Heart left ventricle (tissue), 16 donors: ENCODE data around the gene AEBP1. TPM values are rescaled to one million over a fixed set of nuclear protein-coding genes. Genes with fewer than 3 reads are reported as not detected.

Experiments
- ATAC-seq, 4 donors: fragments of 200-7000 bp; cut with Tn5 transposase; one replicate each; pipeline ENCODE4 v1.9.1; 2020 to 2022; ENCODE audit warnings: moderate library complexity in 4 of 4, mild to moderate bottlenecking in 3 of 4, moderate number of reproducible peaks in 1 of 4
- DNase-seq, 5 donors: peaks; one replicate each; pipeline ENCODE4 v3.0.0-alpha.2; 2020
- H3K27ac ChIP-seq, 12 donors: fragments of 200-600 bp; sonication (generic) in 4 of 12; one replicate each; pipeline versions ENCODE4 v1.5.0 to v1.8.0; 2016 to 2022; ENCODE audit warnings: mild to moderate bottlenecking in 2 of 12
- H3K27me3 ChIP-seq, 9 donors: fragments of 200-600 bp; sonication (generic) in 2 of 9; one replicate each; pipeline versions ENCODE4 v1.5.1 to v1.8.0; 2016 to 2022; ENCODE audit warnings: mild to moderate bottlenecking in 3 of 9
- H3K36me3 ChIP-seq, 9 donors: fragments of 200-600 bp; sonication (generic) in 2 of 9; one replicate each; pipeline versions ENCODE4 v1.5.0 to v1.8.0; 2018 to 2022; ENCODE audit warnings: mild to moderate bottlenecking in 2 of 9
- H3K4me1 ChIP-seq, 12 donors: fragments of 200-600 bp; sonication (generic) in 4 of 12; one replicate each; pipeline versions ENCODE4 v1.5.0 to v1.8.0; 2016 to 2022; ENCODE audit warnings: mild to moderate bottlenecking in 3 of 12
- H3K4me3 ChIP-seq, 12 donors: fragments of 200-600 bp; sonication (generic) in 4 of 12; one replicate each; pipeline versions ENCODE4 v1.5.0 to v1.8.0; 2017 to 2022; ENCODE audit warnings: mild to moderate bottlenecking in 9 of 12, moderate library complexity in 4 of 12
- H3K9me3 ChIP-seq, 12 donors: fragments of 200-600 bp; sonication (generic) in 4 of 12; one replicate each; pipeline versions ENCODE4 v1.5.0 to v1.8.0; 2016 to 2022; ENCODE audit warnings: mild to moderate bottlenecking in 1 of 12
- CTCF ChIP-seq, 12 donors: fragments of 200-600 bp; sonication (generic) in 4 of 12; IDR thresholded peaks; one replicate each; pipeline versions ENCODE4 v1.5.0 to v1.8.0; 2018 to 2022; ENCODE audit warnings: antibody characterized with exemption in 12 of 12, mild to moderate bottlenecking in 5 of 12
- POLR2A ChIP-seq, 2 donors: fragments of 450-650 bp; IDR thresholded peaks; one replicate each; pipeline ENCODE4 v1.6.1; 2017; ENCODE audit warnings: antibody characterized with exemption in 2 of 2, mild to moderate bottlenecking in 2 of 2, moderate library complexity in 2 of 2
- WGBS, 4 donors: extraction: QIAGEN DNeasy Blood & Tissue Kit in 2 of 4; methylation state at CpG; one replicate each; pipeline versions ENCODE4 v1.1.5 to v1.1.7; 2013 to 2018; 5-methylcytosine and 5-hydroxymethylcytosine counted together
- intact Hi-C, 10 donors: fragments of 100-400 bp; cut with DNase I; formaldehyde crosslinking; loops; one replicate each; pipeline versions ENCODE4 v1.11.1 to v1.14.2; 2022
- polyA plus RNA-seq, 2 donors: library from polyadenylated mRNA; stranded (reverse); fragments of 200-250 nt; gene quantifications; one replicate each; pipeline ENCODE4 v1.2.3, GENCODE V29; 2013
- total RNA-seq, 9 donors: library from RNA; depleted of rRNA in 2 of 9; stranded (reverse); fragments of >200 nt in 2 of 9; fragmentation: NEBNext Ultra II Directional in 3 of 9; extraction: Animal tissue kit (Norgen Biotek cat#: 25700) in 3 of 9; gene quantifications; one replicate each; pipeline versions ENCODE4 v1.1.0 to v1.2.4, GENCODE V29; 2016 to 2023
- donor health status: ischemic (EF 13 %, LVEDD 7.1; RV severe dilation, severe dysfunction).
- donor health status: healthy with polysubstance abuse.
- donor health status: DM: no; HTN: yes; CAD: no.
- donor health status: DM: no; HTN: no; CAD: no.
- donor health status: ischemic (EF 25% LVEDD 6.9; RV normal size, moderate dysfunction).
- donor health status: ischemic (EF 25% LVEDD 5.7; RV mildly dilated, moderate dysfunction).
- donor health status: healthy.
- donor health status: DM: yes; HTN: yes; CAD: no.
- donor health status: ischemic (EF 35%, LVEDD 5.7; RV mildly dilated, moderate dysfunction).
- donor health status: nonischemic (EF 11% LVEDD 7.7; RV severe dilation, severe dysfunction).
- donor health status: DM: yes; HTN: yes; CAD: no.
- donor health status: PGD.
- donor health status: ischemic (EF 29% LVEDD 5.4; RV normal size, mild dysfunction).
- donor health status: nonischemic (EF 23%, LVEDD 6.1; RV moderate dilation, normal function).

Gene AEBP1
- total and polyA plus RNA-seq, 11 donors = 10.9 to 51.1 (median 23.2) TPM

GRCh38 chr7:44080686-44081265, 23.4 kb upstream of the AEBP1 start:
- H3K36me3 ChIP-seq = peaks cover 0 to 53% (median 46%) of the 10 kb centered on the region in 9 donors
- H3K4me3 ChIP-seq = peak overlapping the region in 5 of 12 donors; percentile 82 to 98 (median 92)
- ATAC-seq (no peak), DNase-seq (peak in 1 of 5 donors; percentile 23)
- no peaks in the 10 kb centered on the region for H3K9me3 ChIP-seq
- peak overlapping the region in 10 of 12 donors; percentile 17 to 97 (median 90) for H3K27ac ChIP-seq
- intact Hi-C loops = loop anchor here in 4 of 10 donors (5.0 kb wide), 3 partner anchors 33 to 122 kb away; partner anchors contain the start of genes POLD2 (in 4 of the 4) and YKT6 (in 1 of the 4)
- peaks cover 3 to 61% (median 30%) of the 10 kb centered on the region in 12 donors for H3K4me1 ChIP-seq
- WGBS, 4 donors = 70 to 78% (median 76%) methylated on average over 11 of the region's 11 CpGs
- TF ChIP-seq CTCF (IDR thresholded peaks at IDR 0.05) (no peak), POLR2A (IDR thresholded peaks at IDR 0.05) (no peak)
- H3K27me3 ChIP-seq = no peaks in the 10 kb centered on the region

- Histone ChIP-seq H3K27ac (peak overlapping the region in 11 of 12 donors; percentile 43 to 97 (median 91)), H3K4me3 (peak overlapping the region in 10 of 12 donors; percentile 69 to 98 (median 87)), H3K9me3 (no peaks in the 10 kb centered on the region), H3K4me1 (peaks cover 3 to 55% (median 27%) of the 10 kb centered on the region in 12 donors), H3K27me3 (no peaks in the 10 kb centered on the region), H3K36me3 (peaks cover 0 to 48% (median 40%) of the 10 kb centered on the region in 9 donors)
- TF ChIP-seq CTCF (IDR thresholded peaks at IDR 0.05) (no peak), POLR2A (IDR thresholded peaks at IDR 0.05) (no peak)
- 51 to 58% (median 55%) methylated on average over 9 of the region's 9 CpGs for WGBS, 4 donors
- intact Hi-C loops = loop anchor here in 4 of 10 donors (5.0 kb wide), 3 partner anchors 34 to 121 kb away; partner anchors contain the start of genes POLD2 (in 4 of the 4) and YKT6 (in 1 of the 4)
- DNase-seq = peak in 2 of 5 donors; percentile 7 to 25
- ATAC-seq = no peak
These were observed 22.8 kb upstream of the AEBP1 start for GRCh38 chr7:44081266-44081748.

GRCh38 chr7:44082541-44083207, 21.5 kb upstream of the AEBP1 start:
- DNase-seq = peak; percentile 99 to 100 (median 99)
- 0 to 1% (median 0%) methylated on average over 34 to 54 of the region's 54 CpGs for WGBS, 4 donors
- peak; percentile 93 to 96 (median 95) for ATAC-seq
- peak in 1 of 12 donors; percentile 7 for TF ChIP-seq CTCF (IDR thresholded peaks at IDR 0.05)
- peak; percentile 34 to 82 for TF ChIP-seq POLR2A (IDR thresholded peaks at IDR 0.05)
- no peaks in the 10 kb centered on the region for H3K9me3 ChIP-seq
- peaks cover 0 to 53% (median 26%) of the 10 kb centered on the region in 12 donors for H3K4me1 ChIP-seq
- H3K27me3 ChIP-seq = no peaks in the 10 kb centered on the region
- H3K4me3 ChIP-seq = peak overlapping the region; percentile 69 to 98 (median 87)
- peak overlapping the region; percentile 82 to 97 (median 92) for H3K27ac ChIP-seq
- H3K36me3 ChIP-seq = peaks cover 0 to 34% (median 28%) of the 10 kb centered on the region in 9 donors
- intact Hi-C loops = loop anchor here in 8 of 10 donors (1.0 to 5.0 kb wide), 6 partner anchors 35 to 120 kb away; partner anchors contain the start of genes POLD2 (in 8 of the 8), DBNL (in 1 of the 8) and YKT6 (in 1 of the 8)
